GM12864 (cell line): ENCODE results near the gene ARHGAP30.

Source experiments
- DNase-seq: peaks from one replicate; pipeline ENCODE4 v3.0.0-alpha.2; 2011; ENCODE audit warnings: low read depth
- H3K4me3 ChIP-seq: 2 replicates; pipeline ENCODE4 v1.5.1; 2011; ENCODE audit warnings: mild to moderate bottlenecking, low read depth, low read length, control low read depth
- CTCF ChIP-seq: IDR thresholded peaks from 2 replicates; pipeline ENCODE4 v1.5.1; 2011; ENCODE audit warnings: low read depth, mild to moderate bottlenecking, moderate library complexity, low read length, control low read depth, inconsistent platforms; ENCODE audit errors: missing control alignments

Gene ARHGAP30

GRCh38 chr1:161008869-161009510 lies 60.7 kb downstream of the ARHGAP30 start:
- TF ChIP-seq CTCF = no peak
- no peak overlapping the region for H3K4me3 ChIP-seq
- DNase-seq = no peak

GRCh38 chr1:161007369-161007768 lies 62.3 kb downstream of the ARHGAP30 start:
- no peak for TF ChIP-seq CTCF
- DNase-seq = no peak
- H3K4me3 ChIP-seq = no peak overlapping the region

GRCh38 chr1:161006563-161006962 lies 63.1 kb downstream of the ARHGAP30 start:
- no peak for TF ChIP-seq CTCF
- H3K4me3 ChIP-seq = no peak overlapping the region
- no peak for DNase-seq

GRCh38 chr1:161001525-161001924 lies 68.2 kb downstream of the ARHGAP30 start:
- H3K4me3 ChIP-seq = no peak overlapping the region
- no peak for TF ChIP-seq CTCF
- DNase-seq = no peak

GRCh38 chr1:161000736-161001480 lies 68.8 kb downstream of the ARHGAP30 start:
- DNase-seq = no peak
- H3K4me3 ChIP-seq = no peak overlapping the region
- no peak for TF ChIP-seq CTCF

GRCh38 chr1:160999376-160999775 lies 70.3 kb downstream of the ARHGAP30 start:
- no peak for DNase-seq
- no peak overlapping the region for H3K4me3 ChIP-seq
- TF ChIP-seq CTCF = no peak
